Activated CD4-positive, alpha-beta memory T cell treated with anti-CD3 and anti-CD28 coated beads for 36 hours (primary cell): ENCODE data around the gene SLFN14. TPM values are rescaled to one million over a fixed set of nuclear protein-coding genes. Genes with fewer than 3 reads are reported as not detected.
A peak's percentile ranks its signal among the peaks of the same experiment; 100 is the strongest.

Source experiments
- CTCF ChIA-PET: fragments of 350-600 bp; sonication (Branson Sonifier 250); formaldehyde crosslinking; loops from one replicate; lab custom pipeline; 2021; ENCODE audit warnings: antibody characterized with exemption, inconsistent platforms; lab: Charles Lee
- POLR2A ChIA-PET: fragments of 350-600 bp; sonication (Branson Sonifier 250); formaldehyde crosslinking; loops from one replicate; lab custom pipeline; 2021; ENCODE audit warnings: antibody characterized with exemption; lab: Charles Lee
- DNase-seq: peaks from one replicate; pipeline ENCODE4 v3.0.0-alpha.2; 2020
- H3K27ac Mint-ChIP-seq: one replicate; pipeline ENCODE4 v1.8.0; 2021; ENCODE audit warnings: mixed read lengths
- H3K27me3 Mint-ChIP-seq: one replicate; pipeline ENCODE4 v1.8.0; 2021; ENCODE audit warnings: mixed read lengths
- H3K36me3 Mint-ChIP-seq: one replicate; pipeline ENCODE4 v1.8.0; 2021; ENCODE audit warnings: mixed read lengths
- H3K4me1 Mint-ChIP-seq: one replicate; pipeline ENCODE4 v1.8.0; 2021; ENCODE audit warnings: low read depth, mixed read lengths
- H3K4me3 Mint-ChIP-seq: one replicate; pipeline ENCODE4 v1.8.0; 2021; ENCODE audit warnings: mild to moderate bottlenecking, mixed read lengths
- H3K9me3 Mint-ChIP-seq: one replicate; pipeline ENCODE4 v1.8.0; 2021; ENCODE audit warnings: mixed read lengths
- intact Hi-C: fragments of 100-400 bp; cut with micrococcal nuclease; formaldehyde crosslinking; loops from one replicate; pipeline ENCODE4 v1.15.1; 2023
- total RNA-seq, 2 experiments: library from RNA; stranded (reverse); gene quantifications; one replicate each; pipeline ENCODE4 v1.2.3, GENCODE V29; 2021

The SLFN14 gene
- total RNA-seq, 2 experiments from 2014 or later = not detected

DNA sequence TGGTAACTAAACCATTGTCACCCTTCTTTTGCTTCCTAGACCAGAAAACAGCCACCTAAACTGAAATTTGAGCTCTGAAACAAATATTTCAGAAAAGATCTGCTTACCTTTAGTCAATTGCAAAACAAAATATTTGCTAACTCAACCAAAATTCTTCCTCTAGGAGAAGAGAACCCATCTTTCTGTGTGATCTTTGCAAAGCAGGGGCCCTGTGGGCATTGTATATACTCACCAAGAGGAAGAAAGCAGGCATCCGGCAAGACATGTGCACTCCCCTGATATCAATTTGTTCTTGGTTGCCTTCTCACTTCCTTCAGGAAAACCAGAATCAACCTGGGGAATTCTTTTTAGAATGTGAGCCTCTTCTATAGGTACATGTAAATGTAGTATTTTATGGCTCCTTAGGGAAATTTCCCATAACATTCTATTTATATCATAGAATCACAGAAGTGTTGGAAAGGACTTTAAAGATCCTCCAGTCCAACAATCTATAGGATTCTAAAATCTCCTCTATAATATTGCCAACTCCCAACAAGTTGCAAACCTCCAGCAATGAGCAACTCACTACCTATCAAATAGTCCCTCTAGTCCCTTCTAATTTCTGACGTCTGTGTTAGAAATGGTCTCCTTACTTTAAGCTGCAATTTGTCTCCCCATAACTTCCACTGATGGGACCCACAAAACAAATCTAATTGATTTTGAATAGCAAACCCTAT is 966 bp downstream of the SLFN14 start:
- Mint-ChIP-seq H3K4me3 (no peak overlapping the region), H3K27me3 (peaks cover 4% of the 10 kb centered on the region), H3K9me3 (no peaks in the 10 kb centered on the region), H3K27ac (no peak overlapping the region), H3K4me1 (no peaks in the 10 kb centered on the region), H3K36me3 (no peaks in the 10 kb centered on the region)
- DNase-seq = no peak
- CTCF ChIA-PET = interaction anchor here (1.2 kb wide), 1 partner anchor 439 kb away, joined by 4 read pairs; no protein-coding TSS in a partner anchor
- POLR2A ChIA-PET = no interaction called here
- intact Hi-C loops = no loop called here

DNA sequence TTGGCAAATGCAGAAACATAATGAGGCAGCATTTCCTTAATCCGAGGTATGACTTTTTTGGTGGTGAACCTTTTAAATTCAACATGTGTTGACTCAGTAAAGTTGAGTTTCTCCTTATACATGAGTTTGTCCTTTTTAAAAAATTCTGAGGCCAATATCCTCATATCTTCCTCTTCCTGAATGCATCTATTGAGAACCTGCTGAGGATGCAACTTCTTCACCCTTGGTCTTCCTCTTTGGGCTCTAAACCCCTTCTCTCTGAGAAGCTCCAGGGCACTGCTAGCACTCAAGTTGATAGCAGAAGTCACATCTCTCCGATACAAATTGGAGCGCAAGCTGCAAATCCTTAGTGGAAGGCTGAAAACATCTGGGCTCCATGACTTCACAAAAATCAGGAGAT is 3.3 kb downstream of the SLFN14 start:
- CTCF ChIA-PET = no interaction called here
- H3K9me3 Mint-ChIP-seq = no peaks in the 10 kb centered on the region
- intact Hi-C loops = no loop called here
- H3K36me3 Mint-ChIP-seq = no peaks in the 10 kb centered on the region
- DNase-seq = no peak
- POLR2A ChIA-PET = no interaction called here
- peaks cover 4% of the 10 kb centered on the region for H3K27me3 Mint-ChIP-seq
- H3K4me3 Mint-ChIP-seq = no peak overlapping the region
- H3K4me1 Mint-ChIP-seq = no peaks in the 10 kb centered on the region
- H3K27ac Mint-ChIP-seq = no peak overlapping the region

DNA sequence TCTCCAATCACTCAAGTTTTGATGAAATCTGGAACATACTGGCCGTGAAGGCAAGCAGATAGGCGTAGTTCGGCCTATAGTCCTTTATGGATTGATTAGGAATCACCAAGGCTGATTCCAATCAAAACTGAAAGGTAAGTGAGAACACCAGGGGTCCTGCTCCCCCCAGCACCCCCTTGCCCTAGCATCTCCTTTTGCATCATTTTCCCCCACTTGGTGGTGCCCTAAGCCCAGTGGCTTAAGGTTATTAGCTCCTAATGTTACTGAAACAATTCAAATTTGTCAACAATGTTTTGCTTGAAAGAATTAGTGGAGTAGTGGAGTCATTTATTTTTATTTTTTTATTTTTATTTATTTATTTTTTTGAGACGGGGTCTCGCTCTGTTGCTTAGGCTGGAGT is 4.9 kb downstream of the SLFN14 start:
- Mint-ChIP-seq H3K4me1 (no peaks in the 10 kb centered on the region), H3K36me3 (no peaks in the 10 kb centered on the region), H3K27ac (no peak overlapping the region), H3K27me3 (peaks cover 4% of the 10 kb centered on the region), H3K9me3 (no peaks in the 10 kb centered on the region), H3K4me3 (no peak overlapping the region)
- CTCF ChIA-PET = interaction anchor here (1.0 kb wide), 1 partner anchor 57 kb away, joined by 5 read pairs; no protein-coding TSS in a partner anchor
- POLR2A ChIA-PET = interaction anchor here (0.7 kb wide), 1 partner anchor 261 kb away, joined by 3 read pairs; no protein-coding TSS in a partner anchor
- DNase-seq = no peak
- intact Hi-C loops = no loop called here

DNA sequence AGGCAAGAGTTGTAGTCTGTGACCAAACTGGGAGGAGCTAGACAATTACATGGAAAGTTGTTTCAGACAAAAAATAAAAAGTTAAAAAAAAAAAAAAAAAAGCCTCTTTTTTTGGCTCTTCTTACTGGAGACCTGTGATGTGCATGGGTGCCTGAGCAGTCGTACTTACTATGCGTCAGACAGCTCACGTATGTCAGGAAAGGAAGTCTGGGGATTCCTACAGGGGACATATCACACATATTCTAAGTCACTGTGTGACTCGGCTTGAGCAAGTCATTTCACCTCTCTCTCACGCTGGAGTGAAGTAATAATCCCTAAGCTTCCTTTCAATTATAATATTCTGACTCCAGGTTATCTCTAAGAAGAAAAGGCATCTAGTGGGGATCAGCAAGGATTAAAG is 6.0 kb downstream of the SLFN14 start:
- intact Hi-C loops = no loop called here
- DNase-seq = peak; percentile 28
- no peak overlapping the region for H3K4me3 Mint-ChIP-seq

DNA sequence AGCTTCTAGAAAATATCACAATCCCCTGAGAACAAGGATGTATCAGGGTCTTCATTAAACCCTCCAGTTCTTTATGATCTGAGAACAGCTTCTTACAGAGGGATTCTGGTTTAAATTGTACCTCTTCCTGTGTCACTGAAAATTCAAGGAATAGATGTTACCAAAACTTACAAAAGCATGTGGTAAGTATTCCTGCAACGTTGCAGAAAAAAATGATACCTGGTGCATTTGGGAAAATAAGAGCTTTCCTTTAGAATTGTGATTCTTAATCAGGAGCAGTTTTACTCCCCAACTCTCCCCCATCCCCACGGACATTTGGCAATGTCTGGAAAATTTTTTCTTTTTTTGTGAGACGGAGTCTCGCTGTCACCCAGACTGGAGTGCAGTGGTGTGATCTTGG is 7.3 kb downstream of the SLFN14 start:
- Mint-ChIP-seq H3K27me3 (no peaks in the 10 kb centered on the region), H3K4me3 (no peak overlapping the region), H3K27ac (no peak overlapping the region), H3K9me3 (no peaks in the 10 kb centered on the region), H3K36me3 (no peaks in the 10 kb centered on the region), H3K4me1 (peaks cover 6% of the 10 kb centered on the region)
- ChIA-PET POLR2A (no interaction called here), CTCF (interaction anchor here (0.6 to 1.4 kb wide), 3 partner anchors 11 to 582 kb away, joined by 3 to 4 read pairs (median 4); no protein-coding TSS in a partner anchor)
- no peak for DNase-seq
- intact Hi-C loops = no loop called here

More for the DNA sequence above, 6.0 kb downstream of the SLFN14 start:
- ChIA-PET POLR2A (no interaction called here), CTCF (interaction anchor here (0.6 to 1.4 kb wide), 2 partner anchors 13 to 20 kb away, joined by 3 to 4 read pairs; no protein-coding TSS in a partner anchor)
- Mint-ChIP-seq H3K27ac (no peak overlapping the region), H3K4me1 (no peaks in the 10 kb centered on the region), H3K36me3 (no peaks in the 10 kb centered on the region), H3K27me3 (peaks cover 1% of the 10 kb centered on the region), H3K9me3 (no peaks in the 10 kb centered on the region)

DNA sequence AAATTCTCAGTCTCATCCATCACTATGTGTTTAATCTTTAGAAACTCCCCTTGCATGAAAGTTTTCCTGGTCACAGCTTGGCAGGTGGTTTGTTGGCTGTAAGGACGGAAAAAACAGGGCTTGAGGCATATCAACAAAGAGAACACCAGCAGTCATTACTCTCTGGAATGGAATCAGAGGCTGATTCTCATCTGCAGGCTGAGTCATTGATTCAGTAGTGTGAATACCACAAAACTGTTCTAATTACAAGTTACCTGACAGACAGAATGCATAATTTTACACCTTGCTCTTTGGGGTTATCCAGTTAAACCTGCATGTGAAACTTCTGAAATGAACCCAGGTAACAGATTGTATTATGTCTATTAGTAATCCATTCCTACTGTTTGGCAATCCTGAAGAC is 11.6 kb downstream of the SLFN14 start:
- Mint-ChIP-seq H3K9me3 (no peaks in the 10 kb centered on the region), H3K4me1 (peaks cover 22% of the 10 kb centered on the region), H3K36me3 (peaks cover 1% of the 10 kb centered on the region), H3K27ac (no peak overlapping the region), H3K4me3 (no peak overlapping the region), H3K27me3 (no peaks in the 10 kb centered on the region)
- DNase-seq = no peak
- intact Hi-C loops = no loop called here
- POLR2A ChIA-PET = no interaction called here
- CTCF ChIA-PET = interaction anchor here (0.9 kb wide), 1 partner anchor 198 kb away, joined by 3 read pairs; no protein-coding TSS in a partner anchor

DNA sequence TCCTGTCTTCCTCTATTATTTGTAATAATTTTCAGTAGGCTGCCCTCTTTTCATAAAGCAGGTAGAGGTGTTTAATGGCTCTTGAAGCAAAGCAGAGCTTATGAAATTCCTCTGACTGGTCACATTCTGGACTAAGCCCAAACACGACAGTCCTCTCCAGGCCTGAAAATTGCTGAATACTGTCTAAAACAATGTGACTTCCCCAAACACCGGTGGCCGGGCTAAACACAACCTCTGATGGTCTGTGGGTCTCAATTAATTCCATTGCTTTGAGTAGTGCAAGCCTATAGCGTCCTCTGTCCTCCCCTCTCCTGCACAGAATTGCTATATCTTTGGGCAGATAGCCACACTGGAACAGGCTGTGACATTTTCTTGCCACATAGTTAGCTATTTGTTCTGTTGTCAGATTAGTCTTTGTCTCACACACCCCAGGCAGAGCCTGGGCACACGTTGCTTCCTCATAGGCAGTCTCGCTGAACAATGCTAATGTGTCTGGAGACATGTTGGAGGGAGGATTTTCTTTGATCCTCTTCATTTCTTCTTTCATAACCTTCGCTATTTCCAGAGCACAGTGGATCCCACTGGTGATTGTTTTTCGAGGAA is 12.3 kb downstream of the SLFN14 start:
- intact Hi-C loops = no loop called here
- CTCF ChIA-PET = interaction anchor here (0.6 kb wide), 1 partner anchor 59 kb away, joined by 3 read pairs; no protein-coding TSS in a partner anchor
- H3K4me3 Mint-ChIP-seq = no peak overlapping the region

DNA sequence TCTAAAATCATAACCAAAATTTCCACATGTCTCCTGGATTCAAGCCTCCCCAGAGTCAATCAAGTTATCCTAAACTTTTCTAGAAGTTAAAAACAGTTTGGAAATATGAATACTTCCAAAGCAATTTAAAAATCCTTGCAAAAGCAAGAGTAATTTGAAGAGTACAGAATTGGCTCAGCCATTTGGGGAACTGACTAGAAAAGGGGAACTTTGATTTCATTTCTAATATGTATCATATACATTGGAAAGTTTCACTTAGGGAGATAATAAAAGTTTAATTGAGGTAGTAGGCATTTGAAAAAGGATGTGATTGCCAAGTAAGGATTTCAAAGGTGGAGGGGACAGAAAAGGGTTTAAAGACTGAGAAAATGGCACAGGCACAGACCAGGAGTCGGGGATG is 14.1 kb downstream of the SLFN14 start:
- Mint-ChIP-seq H3K27ac (no peak overlapping the region), H3K4me3 (no peak overlapping the region), H3K4me1 (peaks cover 27% of the 10 kb centered on the region), H3K9me3 (no peaks in the 10 kb centered on the region), H3K36me3 (peaks cover 1% of the 10 kb centered on the region), H3K27me3 (no peaks in the 10 kb centered on the region)
- intact Hi-C loops = no loop called here
- POLR2A ChIA-PET = no interaction called here
- CTCF ChIA-PET = no interaction called here
- no peak for DNase-seq

More for the DNA sequence above, 12.3 kb downstream of the SLFN14 start:
- no peak for DNase-seq
- Mint-ChIP-seq H3K27ac (no peak overlapping the region), H3K36me3 (peaks cover 1% of the 10 kb centered on the region), H3K27me3 (no peaks in the 10 kb centered on the region), H3K9me3 (no peaks in the 10 kb centered on the region), H3K4me1 (peaks cover 25% of the 10 kb centered on the region)
- POLR2A ChIA-PET = no interaction called here

DNA sequence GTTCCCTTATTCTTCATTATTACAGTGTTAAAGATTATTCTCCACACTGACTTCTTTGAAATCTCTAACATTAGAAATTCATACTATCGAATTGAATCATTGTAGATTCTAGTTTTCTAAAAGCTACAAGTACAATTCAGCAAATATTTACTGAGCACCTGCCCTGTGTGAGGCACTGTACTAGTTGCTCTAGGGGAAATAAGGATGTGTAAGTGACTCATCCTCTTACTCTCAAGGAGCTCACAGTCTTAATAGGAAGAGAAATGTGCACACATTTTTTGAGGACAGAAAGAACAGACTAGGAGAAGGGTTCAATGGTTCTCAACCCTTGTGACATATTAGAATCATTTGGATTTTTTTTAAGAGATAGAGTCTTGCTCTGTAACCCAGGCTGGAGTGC is 15.5 kb downstream of the SLFN14 start:
- H3K27ac Mint-ChIP-seq = no peak overlapping the region
- H3K36me3 Mint-ChIP-seq = peaks cover 1% of the 10 kb centered on the region
- H3K9me3 Mint-ChIP-seq = no peaks in the 10 kb centered on the region
- ChIA-PET POLR2A (no interaction called here), CTCF (interaction anchor here (0.9 kb wide), 1 partner anchor 12 kb away, joined by 3 read pairs; no protein-coding TSS in a partner anchor)
- H3K4me1 Mint-ChIP-seq = peaks cover 31% of the 10 kb centered on the region
- DNase-seq = no peak
- no peaks in the 10 kb centered on the region for H3K27me3 Mint-ChIP-seq
- no peak overlapping the region for H3K4me3 Mint-ChIP-seq
- intact Hi-C loops = no loop called here

DNA sequence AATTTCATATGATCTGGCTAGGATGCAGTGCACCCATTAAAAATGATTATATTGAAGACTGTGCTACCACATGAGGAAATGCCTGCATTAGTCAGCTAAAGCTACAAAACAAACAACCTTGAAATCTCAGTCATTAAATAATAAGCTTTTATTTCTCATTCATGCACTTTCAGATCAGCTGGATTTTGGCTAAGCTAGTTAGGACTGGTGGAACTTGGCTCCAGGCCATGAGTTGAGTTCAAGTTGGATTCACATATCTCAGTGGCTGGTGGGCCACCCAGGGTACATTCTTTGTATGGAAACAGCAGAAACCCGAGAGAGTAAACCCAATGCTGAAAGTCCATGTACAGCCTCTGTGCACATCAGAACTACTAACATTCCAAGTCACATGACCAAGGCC is 16.8 kb downstream of the SLFN14 start:
- no peak overlapping the region for H3K4me3 Mint-ChIP-seq
- H3K27ac Mint-ChIP-seq = no peak overlapping the region
- CTCF ChIA-PET = interaction anchor here (1.1 to 2.7 kb wide), 2 partner anchors 10 to 232 kb away, joined by 3 to 8 read pairs; no protein-coding TSS in a partner anchor
- POLR2A ChIA-PET = no interaction called here
- intact Hi-C loops = no loop called here
- H3K36me3 Mint-ChIP-seq = peaks cover 1% of the 10 kb centered on the region
- no peaks in the 10 kb centered on the region for H3K9me3 Mint-ChIP-seq
- no peaks in the 10 kb centered on the region for H3K27me3 Mint-ChIP-seq
- peaks cover 38% of the 10 kb centered on the region for H3K4me1 Mint-ChIP-seq
- no peak for DNase-seq

DNA sequence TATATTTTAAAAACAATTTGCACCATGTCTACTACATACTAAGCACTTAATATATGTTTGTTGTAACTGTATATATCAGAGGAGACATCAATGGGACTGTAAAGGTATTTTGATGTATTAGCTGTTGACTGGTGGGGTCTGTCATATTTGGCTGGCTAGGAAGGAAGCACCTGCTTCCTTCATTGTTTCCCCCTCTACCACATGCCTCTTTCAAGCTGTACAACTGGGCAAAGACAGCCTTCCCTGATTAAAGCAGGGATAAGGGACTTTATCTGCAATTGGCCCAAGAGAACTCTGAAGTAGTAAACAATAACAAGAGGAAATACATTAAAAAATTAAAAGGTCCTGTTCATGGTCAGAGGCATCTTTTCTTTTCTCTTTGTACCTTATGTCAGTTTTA is 17.6 kb downstream of the SLFN14 start:
- Mint-ChIP-seq H3K27me3 (no peaks in the 10 kb centered on the region), H3K4me1 (peaks cover 46% of the 10 kb centered on the region), H3K36me3 (peaks cover 1% of the 10 kb centered on the region), H3K27ac (no peak overlapping the region), H3K9me3 (no peaks in the 10 kb centered on the region), H3K4me3 (no peak overlapping the region)
- ChIA-PET POLR2A (interaction anchor here (1.2 kb wide), 1 partner anchor 301 kb away, joined by 3 read pairs; the partner anchor contains the start of gene SLFN5), CTCF (interaction anchor here (1.1 to 2.7 kb wide), 3 partner anchors 9 to 231 kb away, joined by 3 to 8 read pairs (median 4); no protein-coding TSS in a partner anchor)
- intact Hi-C loops = no loop called here
- no peak for DNase-seq

DNA sequence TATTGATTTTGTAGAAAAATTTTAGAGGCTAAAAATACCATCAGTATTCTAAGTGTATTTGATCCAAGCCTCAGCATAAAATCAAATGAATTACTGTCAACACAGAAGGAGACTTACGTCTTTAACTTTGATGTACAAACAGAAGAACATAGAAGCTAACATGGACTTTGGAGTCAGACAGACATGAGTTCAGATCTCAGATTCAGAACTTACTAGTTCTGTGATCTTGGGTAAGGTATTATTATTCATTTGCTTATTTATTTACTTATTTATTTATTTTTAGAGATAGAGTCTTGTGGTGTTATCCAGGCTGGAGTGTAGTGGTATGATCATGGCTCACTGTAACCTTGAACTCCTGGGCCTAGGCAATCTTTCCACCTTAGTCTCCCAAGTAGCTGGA is 19.2 kb downstream of the SLFN14 start:
- H3K27ac Mint-ChIP-seq = peak overlapping the region; percentile 97

More for the DNA sequence above, 19.2 kb downstream of the SLFN14 start:
- Mint-ChIP-seq H3K36me3 (peaks cover 11% of the 10 kb centered on the region), H3K4me3 (peak overlapping the region; percentile 77), H3K9me3 (no peaks in the 10 kb centered on the region), H3K4me1 (peaks cover 44% of the 10 kb centered on the region), H3K27me3 (no peaks in the 10 kb centered on the region)
- no peak for DNase-seq
- intact Hi-C loops = loop anchor here (1.0 to 2.0 kb wide), 2 partner anchors 27 to 45 kb away; partner anchors contain the start of gene AP2B1
- ChIA-PET CTCF (interaction anchor here (1.1 to 2.7 kb wide), 6 partner anchors 8 to 229 kb away, joined by 3 to 8 read pairs (median 4); partner anchors contain the start of gene SLFN11), POLR2A (interaction anchor here (0.7 kb wide), 1 partner anchor 55 kb away, joined by 3 read pairs; no protein-coding TSS in a partner anchor)
